Tibial artery (tissue), 4 donors: Measurements from ENCODE around the gene TGFBR1.

Experiments used
- DNase-seq, 2 donors: peaks; one replicate each; pipeline ENCODE4 v3.0.0-alpha.2; 2019
- H3K27ac ChIP-seq, 2 donors: fragments of 200-600 bp; sonication (generic) in 1 of 2; 1 replicate in 1 of 2; 2 replicates in 1 of 2; pipeline ENCODE4 v1.5.1; 2018 to 2019; ENCODE audit warnings: mild to moderate bottlenecking in 1 of 2
- H3K27me3 ChIP-seq, 2 donors: fragments of 200-600 bp; sonication (generic) in 1 of 2; one replicate each; pipeline versions ENCODE4 v1.5.1 to v1.6.0; 2016 to 2019
- H3K36me3 ChIP-seq, 3 donors: fragments of 200-600 bp; sonication (generic) in 2 of 3; one replicate each; pipeline ENCODE4 v1.5.1; 2016 to 2019; ENCODE audit warnings: mild to moderate bottlenecking in 2 of 3
- H3K4me1 ChIP-seq, 4 donors: fragments of 200-600 bp; sonication (generic) in 2 of 4; 1 replicate in 3 of 4; 2 replicates in 1 of 4; pipeline ENCODE4 v1.5.1; 2016 to 2019
- H3K4me3 ChIP-seq, 2 donors: fragments of 200-600 bp; sonication (generic) in 1 of 2; 1 replicate in 1 of 2; 2 replicates in 1 of 2; pipeline ENCODE4 v1.5.1; 2018 to 2019; ENCODE audit warnings: mild to moderate bottlenecking in 2 of 2
- H3K9me3 ChIP-seq, 3 donors: fragments of 200-600 bp; sonication (generic) in 1 of 3; one replicate each; pipeline ENCODE4 v1.5.1; 2016 to 2019
- CTCF ChIP-seq, 2 experiments: fragments of 200-600 bp in 1 of 2; fragments of 450-650 bp in 1 of 2; IDR thresholded peaks; one replicate each; pipeline ENCODE4 v1.5.1; 2017 to 2019; ENCODE audit warnings: antibody characterized with exemption in 2 of 2, mild to moderate bottlenecking in 1 of 2, moderate library complexity in 1 of 2
- intact Hi-C: fragments of 100-400 bp; cut with DNase I; formaldehyde crosslinking; loops from one replicate; pipeline ENCODE4 v1.15.0; 2023; ENCODE audit warnings: low total_unique reads

The TGFBR1 gene

GRCh38 chr9:99185348-99185632 is 80.4 kb downstream of the TGFBR1 start:
- DNase-seq: no peak
- no peak for TF ChIP-seq CTCF (IDR thresholded peaks at IDR 0.05)
- intact Hi-C loops: loop anchor here (10.0 kb wide), 1 partner anchor 620 kb away; no protein-coding TSS in a partner anchor
- no peak overlapping the region for H3K4me3 ChIP-seq
- H3K4me1 ChIP-seq: peaks cover 0 to 11% (median 3%) of the 10 kb centered on the region in 4 donors
- no peaks in the 10 kb centered on the region for H3K36me3 ChIP-seq
- H3K27me3 ChIP-seq: peaks cover 0 to 6% of the 10 kb centered on the region in 2 donors
- no peaks in the 10 kb centered on the region for H3K9me3 ChIP-seq
- H3K27ac ChIP-seq: no peak overlapping the region

- intact Hi-C loops: loop anchor here (10.0 kb wide), 1 partner anchor 619 kb away; no protein-coding TSS in a partner anchor
- Histone ChIP-seq H3K4me3 (no peak overlapping the region), H3K4me1 (peaks cover 0 to 11% (median 3%) of the 10 kb centered on the region in 4 donors), H3K36me3 (no peaks in the 10 kb centered on the region), H3K9me3 (no peaks in the 10 kb centered on the region), H3K27ac (no peak overlapping the region), H3K27me3 (peaks cover 0 to 8% of the 10 kb centered on the region in 2 donors)
- no peak for TF ChIP-seq CTCF (IDR thresholded peaks at IDR 0.05)
- no peak for DNase-seq
These were observed 81.0 kb downstream of the TGFBR1 start for GRCh38 chr9:99185934-99186333.

- Histone ChIP-seq H3K9me3 (no peaks in the 10 kb centered on the region), H3K36me3 (no peaks in the 10 kb centered on the region), H3K27me3 (peaks cover 0 to 11% of the 10 kb centered on the region in 2 donors), H3K27ac (no peak overlapping the region), H3K4me3 (no peak overlapping the region), H3K4me1 (peaks cover 0 to 11% (median 3%) of the 10 kb centered on the region in 4 donors)
- intact Hi-C loops: loop anchor here (10.0 kb wide), 1 partner anchor 617 kb away; no protein-coding TSS in a partner anchor
- TF ChIP-seq CTCF (IDR thresholded peaks at IDR 0.05): no peak
- DNase-seq: no peak
These were observed 82.4 kb downstream of the TGFBR1 start for GRCh38 chr9:99187311-99187710.

- intact Hi-C loops: loop anchor here (10.0 kb wide), 1 partner anchor 616 kb away; no protein-coding TSS in a partner anchor
- no peaks in the 10 kb centered on the region for H3K36me3 ChIP-seq
- no peak overlapping the region for H3K4me3 ChIP-seq
- H3K27me3 ChIP-seq: peaks cover 0 to 11% of the 10 kb centered on the region in 2 donors
- H3K27ac ChIP-seq: no peak overlapping the region
- DNase-seq: no peak
- peaks cover 0 to 9% (median 3%) of the 10 kb centered on the region in 4 donors for H3K4me1 ChIP-seq
- H3K9me3 ChIP-seq: no peaks in the 10 kb centered on the region
- no peak for TF ChIP-seq CTCF (IDR thresholded peaks at IDR 0.05)
These were observed 84.3 kb downstream of the TGFBR1 start for GRCh38 chr9:99189186-99189585.

- H3K9me3 ChIP-seq: no peaks in the 10 kb centered on the region
- H3K36me3 ChIP-seq: no peaks in the 10 kb centered on the region
- H3K27me3 ChIP-seq: peaks cover 0 to 11% of the 10 kb centered on the region in 2 donors
- no peak for DNase-seq
- peaks cover 0 to 2% (median 1%) of the 10 kb centered on the region in 4 donors for H3K4me1 ChIP-seq
- TF ChIP-seq CTCF (IDR thresholded peaks at IDR 0.05): no peak
- no peak overlapping the region for H3K4me3 ChIP-seq
- no peak overlapping the region for H3K27ac ChIP-seq
- intact Hi-C loops: loop anchor here (10.0 kb wide), 1 partner anchor 615 kb away; no protein-coding TSS in a partner anchor
These were observed 85.1 kb downstream of the TGFBR1 start for GRCh38 chr9:99189887-99190596.
